Testis (tissue), 2 donors: ENCODE measurements around the gene PLA2G4D.

Source experiments
- POLR2A ChIP-seq: fragments of 450-650 bp; IDR thresholded peaks from one replicate; pipeline ENCODE4 v1.6.1; 2017; ENCODE audit warnings: antibody characterized with exemption, mild to moderate bottlenecking, moderate library complexity
- TF ChIP-seq, protein P1 (sequence below), 3 experiments: fragments of 450-650 bp in 2 of 3; fragments of 200-600 bp in 1 of 3; sonication (generic) in 1 of 3; IDR thresholded peaks; one replicate each; pipeline ENCODE4 v1.5.1; 2016 to 2019; ENCODE audit warnings: antibody characterized with exemption in 3 of 3, mild to moderate bottlenecking in 2 of 3, moderate library complexity in 1 of 3

DNA sequence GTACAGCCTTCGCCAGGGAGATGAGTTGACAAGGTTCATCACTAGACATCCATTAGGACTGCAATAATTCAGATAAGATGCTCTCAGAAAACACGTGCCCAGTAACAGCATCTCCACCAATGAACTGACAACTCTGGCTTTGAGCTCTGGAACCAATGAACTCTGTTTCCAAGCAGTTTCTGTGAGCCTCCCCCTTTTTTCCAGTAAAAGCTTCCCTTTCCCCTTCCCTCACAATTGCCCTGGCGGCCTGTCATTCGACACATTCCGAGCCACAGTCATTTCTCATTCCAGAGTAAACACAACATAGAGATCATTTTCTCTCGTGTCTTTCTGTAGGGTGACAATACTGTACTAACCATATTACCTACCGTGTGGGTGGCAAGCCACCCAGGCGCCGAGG, 3.6 kb downstream of the PLA2G4D start:
- TF ChIP-seq, protein P1, sequence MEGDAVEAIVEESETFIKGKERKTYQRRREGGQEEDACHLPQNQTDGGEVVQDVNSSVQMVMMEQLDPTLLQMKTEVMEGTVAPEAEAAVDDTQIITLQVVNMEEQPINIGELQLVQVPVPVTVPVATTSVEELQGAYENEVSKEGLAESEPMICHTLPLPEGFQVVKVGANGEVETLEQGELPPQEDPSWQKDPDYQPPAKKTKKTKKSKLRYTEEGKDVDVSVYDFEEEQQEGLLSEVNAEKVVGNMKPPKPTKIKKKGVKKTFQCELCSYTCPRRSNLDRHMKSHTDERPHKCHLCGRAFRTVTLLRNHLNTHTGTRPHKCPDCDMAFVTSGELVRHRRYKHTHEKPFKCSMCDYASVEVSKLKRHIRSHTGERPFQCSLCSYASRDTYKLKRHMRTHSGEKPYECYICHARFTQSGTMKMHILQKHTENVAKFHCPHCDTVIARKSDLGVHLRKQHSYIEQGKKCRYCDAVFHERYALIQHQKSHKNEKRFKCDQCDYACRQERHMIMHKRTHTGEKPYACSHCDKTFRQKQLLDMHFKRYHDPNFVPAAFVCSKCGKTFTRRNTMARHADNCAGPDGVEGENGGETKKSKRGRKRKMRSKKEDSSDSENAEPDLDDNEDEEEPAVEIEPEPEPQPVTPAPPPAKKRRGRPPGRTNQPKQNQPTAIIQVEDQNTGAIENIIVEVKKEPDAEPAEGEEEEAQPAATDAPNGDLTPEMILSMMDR (IDR thresholded peaks at IDR 0.05) = no peak
- TF ChIP-seq POLR2A = no peak
